ENCODE results near the gene ST3GAL4.

GRCh38 chr11:126432525-126432924, 77.0 kb downstream of the ST3GAL4 start:
- TF ChIP-seq REST (IDR thresholded peaks at IDR 0.05; ENCODE audit: insufficient read depth in 1 of 2, low read depth in 2 of 2, low read length in 2 of 2) (no peak), TAF1 (IDR thresholded peaks at IDR 0.05; ENCODE audit: borderline replicate concordance, insufficient read depth, low read length) (no peak), POLR2AphosphoS5 (IDR thresholded peaks at IDR 0.05; ENCODE audit: low read depth, low read length) (no peak), FOXP2 (optimal IDR thresholded peaks at IDR 0.05; ENCODE audit: borderline replicate concordance, extremely low read depth, extremely low read length, insufficient read depth) (no peak), SIN3A (IDR thresholded peaks at IDR 0.05; ENCODE audit: borderline replicate concordance, insufficient read depth, low read length) (no peak)

All from PFSK-1 (cell line).